ENCODE data around the gene CYBB. TPM values are rescaled to one million over a fixed set of nuclear protein-coding genes. Genes with fewer than 3 reads are reported as not detected.

The CYBB gene
- total RNA-seq, 2 donors from 2014 or later: 4.4 to 19.7 TPM

DNA sequence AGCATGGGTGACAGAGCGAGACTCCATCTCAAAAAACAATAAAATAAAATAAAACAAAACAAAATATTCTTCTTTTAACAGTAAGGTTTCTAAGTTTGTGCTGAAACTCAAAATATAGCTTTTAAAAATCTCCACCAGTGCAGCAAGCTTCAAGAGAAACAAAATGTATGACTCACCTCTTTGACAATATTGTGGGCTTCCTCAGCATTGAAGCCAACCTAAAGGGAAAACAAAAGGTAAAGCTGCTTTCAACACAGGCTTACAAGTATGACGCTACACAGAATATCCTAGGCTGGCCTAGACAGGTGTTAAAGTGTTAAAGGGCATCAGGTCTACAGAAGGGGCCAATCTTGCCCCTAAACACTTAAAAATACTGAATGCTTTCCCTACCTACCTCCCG lies 66.3 kb downstream of the CYBB start:
- H3K4me1 ChIP-seq: no peaks in the 10 kb centered on the region
- peak overlapping the region; percentile 85 to 89 for H3K27ac ChIP-seq
- TF ChIP-seq, protein P1, sequence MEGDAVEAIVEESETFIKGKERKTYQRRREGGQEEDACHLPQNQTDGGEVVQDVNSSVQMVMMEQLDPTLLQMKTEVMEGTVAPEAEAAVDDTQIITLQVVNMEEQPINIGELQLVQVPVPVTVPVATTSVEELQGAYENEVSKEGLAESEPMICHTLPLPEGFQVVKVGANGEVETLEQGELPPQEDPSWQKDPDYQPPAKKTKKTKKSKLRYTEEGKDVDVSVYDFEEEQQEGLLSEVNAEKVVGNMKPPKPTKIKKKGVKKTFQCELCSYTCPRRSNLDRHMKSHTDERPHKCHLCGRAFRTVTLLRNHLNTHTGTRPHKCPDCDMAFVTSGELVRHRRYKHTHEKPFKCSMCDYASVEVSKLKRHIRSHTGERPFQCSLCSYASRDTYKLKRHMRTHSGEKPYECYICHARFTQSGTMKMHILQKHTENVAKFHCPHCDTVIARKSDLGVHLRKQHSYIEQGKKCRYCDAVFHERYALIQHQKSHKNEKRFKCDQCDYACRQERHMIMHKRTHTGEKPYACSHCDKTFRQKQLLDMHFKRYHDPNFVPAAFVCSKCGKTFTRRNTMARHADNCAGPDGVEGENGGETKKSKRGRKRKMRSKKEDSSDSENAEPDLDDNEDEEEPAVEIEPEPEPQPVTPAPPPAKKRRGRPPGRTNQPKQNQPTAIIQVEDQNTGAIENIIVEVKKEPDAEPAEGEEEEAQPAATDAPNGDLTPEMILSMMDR (IDR thresholded peaks at IDR 0.05): no peak
- H3K4me3 ChIP-seq: no peak overlapping the region
- H3K9me3 ChIP-seq: no peaks in the 10 kb centered on the region
- H3K36me3 ChIP-seq: no peaks in the 10 kb centered on the region
- H3K27me3 ChIP-seq: no peaks in the 10 kb centered on the region
- no peak for DNase-seq (ENCODE audit: low spot score)

DNA sequence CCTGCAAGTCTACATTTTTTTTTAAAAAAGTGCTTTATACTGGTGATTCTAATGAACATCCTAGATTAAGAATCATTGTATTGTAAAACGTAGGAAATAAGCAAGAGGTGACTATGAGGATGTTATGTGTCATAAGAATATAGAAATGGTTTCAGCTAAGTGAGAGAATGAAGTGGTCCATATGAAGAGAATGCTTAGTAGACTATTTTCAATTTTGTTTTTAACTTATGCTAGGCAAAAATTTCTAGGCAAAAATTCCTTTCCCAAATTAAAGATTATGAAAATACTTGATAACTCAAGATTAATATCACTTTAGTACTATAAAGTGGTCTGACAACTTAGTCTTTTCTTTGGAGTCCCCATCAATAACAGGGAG lies 66.7 kb downstream of the CYBB start:
- Histone ChIP-seq H3K27me3 (no peaks in the 10 kb centered on the region), H3K4me3 (peak overlapping the region; percentile 67 to 77), H3K36me3 (no peaks in the 10 kb centered on the region), H3K27ac (peak overlapping the region; percentile 85 to 89), H3K4me1 (no peaks in the 10 kb centered on the region), H3K9me3 (no peaks in the 10 kb centered on the region)
- TF ChIP-seq, protein P1 (IDR thresholded peaks at IDR 0.05): no peak
- DNase-seq (ENCODE audit: low spot score): no peak

DNA sequence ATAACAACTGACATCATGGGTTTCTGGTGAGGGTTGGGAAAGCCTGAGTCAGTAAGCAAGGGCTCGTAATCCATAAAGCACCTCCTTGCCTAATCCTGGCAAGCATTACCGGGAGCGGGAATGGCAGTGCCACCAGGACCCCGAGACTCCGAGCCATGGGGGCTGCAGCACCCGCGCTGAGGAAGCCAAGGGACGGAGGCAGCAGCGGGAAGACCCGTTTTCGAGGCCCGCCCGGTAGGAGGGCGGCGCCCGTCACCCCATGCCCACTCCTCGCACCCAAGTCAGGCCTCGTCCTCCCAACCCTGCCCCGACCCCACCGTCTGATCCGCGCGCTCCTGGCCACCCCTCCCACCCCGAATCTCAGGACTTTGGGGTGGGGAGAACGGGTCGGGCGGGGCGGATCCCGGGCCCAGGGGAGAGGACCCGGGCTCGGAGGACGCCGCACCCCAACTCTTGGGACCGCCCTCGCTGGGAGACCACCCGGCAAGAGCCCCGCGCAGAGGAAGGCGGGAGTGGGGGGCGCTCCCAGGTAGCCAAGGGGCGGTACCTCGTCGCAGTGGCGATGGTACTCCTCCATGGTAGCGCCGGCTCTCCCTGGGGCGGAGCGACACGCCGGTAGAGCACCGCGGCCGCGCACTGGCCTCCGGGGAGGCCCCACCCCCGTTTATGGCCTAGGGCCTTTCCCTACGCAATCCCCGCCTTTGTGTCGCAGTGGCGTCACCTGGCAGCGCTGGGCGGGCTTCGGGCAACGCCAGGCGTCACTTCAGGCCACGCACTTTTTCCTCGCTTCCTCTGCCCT lies 67.3 kb downstream of the CYBB start, which contains the start of gene DYNLT3:
Gene DYNLT3 (minus strand): TSS at position 638 of the 799 bp plus-strand sequence. CDS start 61 bp downstream, at position 577.
- Histone ChIP-seq H3K27me3 (no peaks in the 10 kb centered on the region), H3K27ac (peak within 1 kb of the TSS; percentile 85 to 89), H3K4me1 (no peaks in the 10 kb centered on the region), H3K9me3 (no peaks in the 10 kb centered on the region), H3K4me3 (peak within 1 kb of the TSS; percentile 67 to 77), H3K36me3 (no peaks in the 10 kb centered on the region)
- TF ChIP-seq, protein P1 (IDR thresholded peaks at IDR 0.05): no peak
- DNase-seq (ENCODE audit: low spot score): peak; percentile 82

DNA sequence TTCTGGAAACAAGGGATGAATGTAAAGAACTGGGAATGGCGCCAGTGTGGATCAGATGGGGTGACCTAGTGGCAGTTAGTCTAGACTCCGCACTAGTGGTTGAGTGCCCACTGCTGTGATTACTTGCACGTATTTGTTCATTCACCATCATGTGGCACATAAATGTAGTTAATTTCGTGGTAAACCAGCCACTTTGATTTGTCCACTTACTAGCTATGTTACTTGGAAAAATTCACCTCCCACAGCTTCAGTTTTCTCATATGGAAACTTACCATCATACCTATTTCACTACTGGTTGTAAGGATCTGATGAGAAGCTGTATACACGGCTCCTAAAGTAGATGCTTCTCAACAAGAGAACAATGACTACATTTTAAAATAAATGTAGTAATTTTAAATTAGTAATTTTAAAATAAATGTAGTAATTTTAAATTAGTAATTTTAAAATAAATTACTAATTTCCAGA lies 67.9 kb downstream of the CYBB start:
- Histone ChIP-seq H3K4me3 (peak overlapping the region; percentile 67 to 77), H3K27ac (peak overlapping the region; percentile 85 to 89), H3K27me3 (no peaks in the 10 kb centered on the region), H3K4me1 (no peaks in the 10 kb centered on the region), H3K36me3 (no peaks in the 10 kb centered on the region), H3K9me3 (no peaks in the 10 kb centered on the region)
- no peak for DNase-seq (ENCODE audit: low spot score)
- TF ChIP-seq, protein P1 (IDR thresholded peaks at IDR 0.05): no peak

DNA sequence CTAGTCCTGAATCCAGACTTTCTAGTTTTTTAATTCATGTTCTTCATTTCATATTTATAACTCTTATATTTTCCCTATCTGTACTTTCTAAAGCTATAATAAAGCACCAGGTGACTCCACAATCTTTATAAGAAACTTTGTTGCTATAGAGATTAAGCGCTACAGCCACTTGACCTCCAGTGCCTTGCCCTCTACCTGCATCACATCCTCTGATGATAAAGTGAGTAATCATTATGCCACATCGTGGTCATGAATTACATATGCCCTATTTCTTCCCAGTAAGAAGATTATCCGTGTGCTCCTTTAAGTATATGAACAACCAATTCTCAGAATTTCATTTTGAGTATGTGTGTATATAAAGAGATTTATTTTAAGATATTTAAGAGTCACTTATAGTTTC lies 74.3 kb downstream of the CYBB start:
- no peaks in the 10 kb centered on the region for H3K27me3 ChIP-seq
- no peak for DNase-seq (ENCODE audit: low spot score)
- no peak overlapping the region for H3K27ac ChIP-seq
- no peaks in the 10 kb centered on the region for H3K9me3 ChIP-seq
- no peak overlapping the region for H3K4me3 ChIP-seq
- TF ChIP-seq, protein P1 (IDR thresholded peaks at IDR 0.05): no peak
- no peaks in the 10 kb centered on the region for H3K36me3 ChIP-seq
- H3K4me1 ChIP-seq: no peaks in the 10 kb centered on the region
